Smooth muscle cell (in vitro differentiated cells): ENCODE data around the gene OVCH1. TPM values are rescaled to one million over a fixed set of nuclear protein-coding genes. Genes with fewer than 3 reads are reported as not detected.

Experiments used
- DNase-seq: peaks from one replicate; lab custom pipeline; 2025; ENCODE audit not compliant: unreplicated experiment; lab: John Stamatoyannopoulos, UW
- H2AFZ ChIP-seq: fragments of 200-600 bp; sonication (generic); 2 replicates; pipeline ENCODE4 v1.6.0; 2016; ENCODE audit warnings: antibody characterized with exemption, low read depth, mild to moderate bottlenecking
- H3F3A ChIP-seq: fragments of 200-600 bp; sonication (generic); 2 replicates; pipeline ENCODE4 v1.6.0; 2017; ENCODE audit warnings: antibody characterized with exemption, low read depth
- H3K27ac ChIP-seq: fragments of 200-600 bp; sonication (generic); 2 replicates; pipeline ENCODE4 v1.5.1; 2016; ENCODE audit warnings: low read depth, mild to moderate bottlenecking
- H3K27me3 ChIP-seq: fragments of 200-600 bp; sonication (generic); 2 replicates; pipeline ENCODE4 v1.6.1; 2016; ENCODE audit warnings: low read depth, mild to moderate bottlenecking
- H3K36me3 ChIP-seq: fragments of 200-600 bp; sonication (generic); 2 replicates; pipeline ENCODE4 v1.5.1; 2016; ENCODE audit warnings: low read depth
- H3K4me1 ChIP-seq: fragments of 200-600 bp; sonication (generic); 2 replicates; pipeline ENCODE4 v1.5.1; 2016; ENCODE audit warnings: low read depth
- H3K4me2 ChIP-seq: fragments of 200-600 bp; sonication (generic); 2 replicates; pipeline ENCODE4 v1.6.0; 2016; ENCODE audit warnings: mild to moderate bottlenecking
- H3K4me3 ChIP-seq: fragments of 200-600 bp; sonication (generic); 2 replicates; pipeline ENCODE4 v1.5.1; 2016; ENCODE audit warnings: mild to moderate bottlenecking
- H3K79me2 ChIP-seq: fragments of 200-600 bp; sonication (generic); 2 replicates; pipeline ENCODE4 v1.6.0; 2016; ENCODE audit warnings: low read depth, mild to moderate bottlenecking
- H3K9ac ChIP-seq: fragments of 200-600 bp; sonication (generic); 2 replicates; pipeline ENCODE4 v1.6.0; 2016; ENCODE audit warnings: low read depth
- H3K9me3 ChIP-seq: fragments of 200-600 bp; sonication (generic); replicated peaks from 2 replicates; pipeline ENCODE4 v1.5.1; 2016; ENCODE audit warnings: low read depth
- H4K20me1 ChIP-seq: fragments of 200-600 bp; sonication (generic); 2 replicates; pipeline ENCODE4 v1.6.0; 2016; ENCODE audit warnings: low read depth
- CTCF ChIP-seq: fragments of 200-600 bp; sonication (generic); IDR thresholded peaks from 2 replicates; pipeline ENCODE4 v1.5.1; 2017; ENCODE audit warnings: borderline replicate concordance, mild to moderate bottlenecking, antibody characterized with exemption; ENCODE audit not compliant: insufficient read depth, poor library complexity, severe bottlenecking
- WGBS: methylation state at CpG from one replicate; pipeline ENCODE4 v1.1.7; 2016; ENCODE audit warnings: low lambda C conversion rate; 5-methylcytosine and 5-hydroxymethylcytosine counted together
- polyA plus RNA-seq: library from polyadenylated mRNA; unstranded; fragments of >200 nt; fragmentation: Nextera tagmentation; extraction: Ambion mirVana; gene quantifications from 2 replicates; pipeline ENCODE4 v1.2.1, GENCODE V29; 2016
- total RNA-seq: library from RNA; depleted of rRNA; stranded (reverse); fragments of >200 nt; gene quantifications from 2 replicates; pipeline ENCODE4 v1.2.3, GENCODE V29; 2014

The OVCH1 gene
- total and polyA plus RNA-seq, 2 experiments from 2014 or later: not detected

- TF ChIP-seq CTCF: no peak
- Histone ChIP-seq H4K20me1 (no peaks in the 10 kb centered on the region), H3K4me2 (no peak overlapping the region), H3K79me2 (no peaks in the 10 kb centered on the region), H3F3A (no peaks in the 10 kb centered on the region), H3K27me3 (no peaks in the 10 kb centered on the region), H3K9me3 (no peaks in the 10 kb centered on the region), H3K36me3 (no peaks in the 10 kb centered on the region), H2AFZ (no peak overlapping the region), H3K27ac (no peak overlapping the region), H3K9ac (no peak overlapping the region), H3K4me3 (no peak overlapping the region), H3K4me1 (no peaks in the 10 kb centered on the region)
- no peak for DNase-seq
- WGBS: 94% methylated on average over 1 of the region's 1 CpG
Measured at GRCh38 chr12:29455087-29455486, 42.4 kb downstream of the OVCH1 start.

- no peaks in the 10 kb centered on the region for H3K36me3 ChIP-seq
- 98% methylated on average over 2 of the region's 2 CpGs for WGBS
- TF ChIP-seq CTCF: no peak
- H2AFZ ChIP-seq: no peak overlapping the region
- no peaks in the 10 kb centered on the region for H3K4me1 ChIP-seq
- no peaks in the 10 kb centered on the region for H3K9me3 ChIP-seq
- no peaks in the 10 kb centered on the region for H3F3A ChIP-seq
- no peak overlapping the region for H3K9ac ChIP-seq
- H3K4me2 ChIP-seq: no peak overlapping the region
- no peak for DNase-seq
- no peaks in the 10 kb centered on the region for H4K20me1 ChIP-seq
- no peak overlapping the region for H3K27ac ChIP-seq
- H3K4me3 ChIP-seq: no peak overlapping the region
- no peaks in the 10 kb centered on the region for H3K27me3 ChIP-seq
- H3K79me2 ChIP-seq: no peaks in the 10 kb centered on the region
Measured at GRCh38 chr12:29451888-29452287, 45.6 kb downstream of the OVCH1 start.

- Histone ChIP-seq H3K9me3 (no peaks in the 10 kb centered on the region), H3K79me2 (no peaks in the 10 kb centered on the region), H3K36me3 (no peaks in the 10 kb centered on the region), H3K9ac (no peak overlapping the region), H3K4me2 (no peak overlapping the region), H3K4me1 (peaks cover 13% of the 10 kb centered on the region), H2AFZ (no peak overlapping the region), H3K4me3 (no peak overlapping the region), H3K27me3 (no peaks in the 10 kb centered on the region), H3F3A (no peaks in the 10 kb centered on the region), H3K27ac (no peak overlapping the region), H4K20me1 (no peaks in the 10 kb centered on the region)
- 95% methylated on average over 4 of the region's 4 CpGs for WGBS
- DNase-seq: no peak
- TF ChIP-seq CTCF: no peak
Measured at GRCh38 chr12:29448157-29448556, 49.3 kb downstream of the OVCH1 start.

GRCh38 chr12:29447285-29447975 lies 50.1 kb downstream of the OVCH1 start:
- Histone ChIP-seq H3F3A (no peaks in the 10 kb centered on the region), H3K4me2 (no peak overlapping the region), H3K4me3 (no peak overlapping the region), H3K79me2 (no peaks in the 10 kb centered on the region), H3K9me3 (no peaks in the 10 kb centered on the region), H3K9ac (no peak overlapping the region), H4K20me1 (no peaks in the 10 kb centered on the region), H3K36me3 (no peaks in the 10 kb centered on the region), H3K27me3 (no peaks in the 10 kb centered on the region), H3K4me1 (peaks cover 13% of the 10 kb centered on the region), H2AFZ (no peak overlapping the region), H3K27ac (no peak overlapping the region)
- TF ChIP-seq CTCF: no peak
- whole genome bisulfite sequencing: 96% methylated on average over 2 of the region's 2 CpGs
- no peak for DNase-seq
